Activated CD8-positive, alpha-beta memory T cell treated with anti-CD3 and anti-CD28 coated beads for 1 hour (primary cell): ENCODE results near the gene SLC38A10.
"Not testable (repeated sequence)": the region's sequence is repeated elsewhere in the genome, so short reads cannot be mapped to it uniquely, and the experiment has no call there.

Experiments
- DNase-seq, 2 donors: peaks; one replicate each; pipeline ENCODE4 v3.0.0-alpha.2; 2020; ENCODE audit warnings: low read depth in 1 of 2; ENCODE audit errors: extremely low read depth in 1 of 2

Gene SLC38A10

GRCh38 chr17:81313776-81314397 lies 18.8 kb upstream of the SLC38A10 start:
- no peak for DNase-seq

DNA sequence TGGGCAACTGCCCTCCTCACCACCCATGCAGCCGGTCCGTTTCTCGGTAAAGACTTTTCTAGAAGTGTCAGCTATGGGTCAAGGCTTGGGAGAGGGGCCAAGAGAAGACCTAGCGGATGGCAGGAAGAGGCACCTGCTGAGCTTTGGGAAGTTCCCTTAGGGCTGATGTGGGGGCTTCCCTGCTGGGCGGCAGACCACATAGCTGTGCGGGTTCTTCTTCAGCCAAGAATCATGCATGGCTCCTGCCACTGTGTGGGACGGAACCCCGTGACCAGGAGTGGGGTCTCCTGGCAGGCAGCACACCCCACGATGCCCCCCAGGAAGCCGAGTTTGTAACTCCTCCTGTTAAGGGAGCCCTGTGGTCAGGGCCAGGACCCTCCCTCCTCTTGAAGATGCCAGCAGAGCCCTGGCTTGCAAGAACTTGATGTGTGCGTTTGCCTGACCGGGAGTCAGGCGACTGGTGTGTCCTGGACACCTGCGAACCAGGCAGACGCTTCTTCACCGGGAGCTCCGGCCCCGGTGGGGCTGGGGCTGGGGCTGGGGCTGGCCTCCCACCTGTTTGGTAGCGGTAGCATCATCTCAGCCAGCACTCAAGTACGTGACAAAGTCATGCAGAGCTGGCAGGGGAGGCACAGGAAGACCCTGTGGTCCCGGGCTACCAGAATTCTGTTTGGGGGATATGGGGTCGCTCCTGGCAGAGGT lies 17.7 kb upstream of the SLC38A10 start:
- DNase-seq = no peak

DNA sequence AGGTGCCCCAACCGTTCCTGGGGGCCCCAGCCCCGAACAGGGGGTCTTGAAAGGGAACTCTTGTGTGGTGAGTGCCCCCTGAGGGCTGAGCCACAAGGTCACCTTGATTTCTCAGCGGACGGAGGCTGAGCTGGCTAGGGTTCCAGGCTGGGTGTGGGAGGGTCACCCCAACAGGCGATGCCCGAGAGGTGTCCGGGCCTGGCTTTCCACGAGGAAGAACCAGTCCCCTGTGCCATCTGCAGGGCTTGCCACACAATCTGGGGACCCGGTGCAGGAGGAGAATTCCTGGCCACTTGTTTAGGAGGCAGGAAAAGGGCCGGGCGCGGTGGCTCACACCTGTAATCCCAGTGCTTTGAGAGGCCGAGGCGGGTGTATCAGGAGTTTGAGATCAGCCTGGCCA lies 16.8 kb upstream of the SLC38A10 start:
- DNase-seq = no peak

DNA sequence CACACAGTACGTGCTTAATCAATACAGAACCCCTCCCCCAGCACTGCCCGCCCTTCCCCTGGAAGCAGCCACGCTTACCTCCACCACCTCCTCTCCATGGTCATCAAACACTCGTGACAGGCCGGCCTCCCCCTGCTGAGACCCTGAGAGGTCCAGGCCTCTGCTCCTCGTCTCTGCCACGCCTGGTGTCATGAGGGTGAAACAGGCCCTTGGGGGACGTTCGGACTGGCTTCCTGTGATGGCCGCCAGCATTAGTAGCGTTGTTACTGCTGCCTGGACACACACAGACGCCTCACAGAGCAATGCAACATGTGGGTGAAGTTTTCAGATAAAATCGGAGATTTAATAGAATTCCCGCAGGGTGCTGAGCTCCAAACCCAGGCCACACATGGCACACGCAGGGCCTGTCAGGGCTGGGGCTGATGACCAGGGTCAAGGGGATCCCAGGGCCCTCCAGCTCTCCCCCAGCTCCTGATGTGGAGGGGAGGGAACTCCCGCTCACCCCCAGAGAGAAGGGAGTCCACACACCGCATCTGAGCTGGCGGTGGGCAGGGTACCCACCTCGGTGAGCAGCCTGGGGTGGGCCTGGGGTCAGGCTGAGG lies 15.9 kb upstream of the SLC38A10 start:
- no peak for DNase-seq

GRCh38 chr17:81309859-81310839 lies 15.0 kb upstream of the SLC38A10 start:
- no peak for DNase-seq

DNA sequence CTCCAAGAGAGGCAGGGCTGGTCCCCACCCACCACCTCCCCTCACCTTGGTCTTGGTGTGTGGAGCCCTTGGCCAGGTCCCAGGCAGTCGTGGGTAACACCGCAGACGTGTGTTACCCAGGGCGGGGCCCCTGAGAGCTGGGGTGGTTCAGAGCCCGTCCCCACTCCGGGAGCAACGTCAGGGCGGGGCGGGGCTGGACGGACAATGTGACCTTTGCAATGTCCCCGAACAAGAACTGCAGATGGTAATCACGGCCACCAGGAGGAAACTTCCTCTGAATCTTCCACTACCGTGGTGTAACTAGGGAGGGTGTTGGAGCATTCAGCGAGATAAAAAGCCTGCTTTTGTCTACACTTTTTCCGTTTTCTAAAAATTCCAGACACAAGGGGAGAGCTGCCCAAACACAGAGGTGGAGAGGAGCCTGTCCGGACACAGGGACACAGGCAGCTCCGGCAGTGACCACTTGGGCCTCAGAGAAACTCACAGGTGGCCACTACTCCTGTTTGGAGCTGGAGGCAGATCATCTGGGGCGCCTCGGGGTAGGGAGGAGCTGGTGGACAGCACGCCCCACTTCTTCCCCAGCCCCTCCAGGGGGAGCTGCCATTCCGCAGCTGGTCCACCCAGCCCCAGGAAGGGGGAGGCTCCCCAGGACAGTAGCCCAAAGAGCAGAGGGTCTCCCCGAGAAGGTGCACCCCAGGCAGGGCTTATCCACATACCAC lies 14.2 kb upstream of the SLC38A10 start:
- no peak for DNase-seq

DNA sequence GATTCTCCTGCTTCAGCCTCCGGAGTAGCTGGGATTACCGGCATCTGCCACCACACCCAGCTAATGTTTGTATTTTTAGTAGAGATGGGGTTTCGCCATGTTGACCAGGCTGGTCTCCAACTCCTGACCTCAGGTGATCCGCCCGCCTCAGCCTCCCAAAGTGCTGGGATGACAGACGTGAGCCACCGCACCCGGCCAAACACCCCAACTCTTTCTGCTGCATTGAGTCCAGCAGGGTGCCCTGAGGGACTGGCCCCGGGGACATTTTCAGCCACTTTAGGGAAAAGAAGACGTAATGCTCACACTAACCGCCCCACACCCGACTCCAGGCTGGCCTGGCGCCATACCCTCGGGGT lies 13.7 kb upstream of the SLC38A10 start:
- DNase-seq = not testable (repeated sequence)

DNA sequence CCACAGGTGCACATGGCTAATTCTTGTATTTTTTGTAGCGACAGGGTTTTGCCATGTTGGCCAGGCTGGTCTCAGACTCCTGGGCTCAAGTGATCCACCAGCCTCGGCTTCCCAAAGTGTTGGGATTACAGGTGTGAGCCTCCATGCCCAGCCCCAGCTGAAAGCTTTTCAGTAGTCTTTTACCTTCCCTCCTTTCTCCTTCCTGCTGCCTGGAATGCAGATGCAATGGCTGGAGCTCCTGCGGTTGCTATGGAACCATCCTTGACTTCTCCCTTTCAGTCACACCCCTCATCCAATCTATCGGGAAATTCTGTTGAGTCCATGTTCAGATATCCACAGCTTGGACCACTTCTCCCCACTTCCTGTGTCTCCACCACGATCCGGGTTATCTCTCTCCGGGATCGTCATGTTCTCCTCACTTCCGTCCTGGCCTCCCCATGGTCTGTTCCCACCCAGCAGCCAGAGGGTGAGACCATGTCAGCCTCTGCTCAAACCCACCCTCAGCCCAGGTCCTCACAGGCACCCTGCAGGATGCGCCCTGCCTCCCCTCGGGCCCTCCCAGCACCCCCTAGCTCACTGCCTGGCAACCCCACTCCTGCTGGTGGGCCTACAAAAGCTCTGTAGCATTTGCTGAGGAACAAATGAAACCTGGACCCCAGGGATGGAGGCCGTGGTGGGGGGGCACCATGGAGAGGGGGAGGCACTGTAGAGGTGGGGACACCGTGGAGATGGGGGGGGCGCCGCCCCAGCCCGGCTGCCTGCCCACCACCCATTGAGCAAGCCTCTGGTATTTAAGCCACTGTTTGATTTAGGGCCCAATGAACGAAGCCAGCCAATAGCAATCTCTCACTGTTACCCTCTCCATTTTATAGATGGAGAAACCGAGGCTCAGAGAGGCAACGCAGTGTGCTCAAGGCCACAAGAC lies 12.8 kb upstream of the SLC38A10 start:
- DNase-seq = no peak

GRCh38 chr17:81306898-81307510 lies 11.9 kb upstream of the SLC38A10 start:
- no peak for DNase-seq

DNA sequence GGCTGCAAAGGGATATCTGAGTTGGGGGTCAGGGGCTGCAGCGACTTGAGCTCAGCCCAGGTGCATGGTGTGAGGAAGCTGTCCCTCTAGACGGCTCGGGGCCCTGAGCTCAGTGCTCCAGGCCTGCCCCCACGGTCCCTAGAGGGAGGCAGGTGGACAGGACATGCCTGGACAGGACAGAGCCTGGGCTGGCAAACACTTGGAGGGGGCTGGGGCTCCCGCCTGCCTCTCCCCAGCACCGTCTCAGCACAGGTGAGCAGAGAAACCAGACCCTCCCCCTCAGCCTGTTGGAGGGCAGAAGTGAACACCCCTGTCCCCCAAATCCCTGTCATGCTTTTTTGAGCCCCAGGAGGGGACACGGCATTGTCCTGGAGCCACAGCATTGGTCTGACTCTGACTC lies 11.4 kb upstream of the SLC38A10 start:
- DNase-seq = no peak

DNA sequence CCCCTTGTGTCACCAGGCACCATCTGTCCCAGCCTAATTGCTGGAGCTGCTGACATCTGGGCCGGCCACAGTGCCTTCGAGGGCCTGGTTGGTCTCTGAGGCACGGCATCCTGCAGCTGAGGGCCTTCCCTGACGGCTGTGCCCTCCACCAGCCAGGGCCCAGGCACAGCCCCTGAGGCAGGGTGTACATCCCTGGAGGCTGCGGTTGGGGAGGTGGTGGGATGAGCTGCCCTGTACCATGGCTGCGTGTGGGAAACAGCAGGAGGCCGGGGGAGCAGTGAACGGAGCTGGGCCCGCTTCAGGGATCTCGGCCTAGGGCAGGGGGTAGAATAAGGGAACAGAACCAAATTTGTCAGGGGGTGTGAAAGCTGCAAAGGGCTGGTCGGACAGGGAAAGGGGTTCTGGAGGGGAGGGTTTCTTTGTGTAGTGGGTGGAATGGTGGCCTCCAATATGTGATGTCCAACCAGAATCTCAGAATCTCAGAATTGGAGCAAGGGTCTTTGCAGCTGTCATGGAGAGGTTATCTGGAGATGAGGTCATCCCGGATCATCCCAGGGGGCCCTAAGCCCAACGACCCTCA lies 10.0 kb upstream of the SLC38A10 start:
- no peak for DNase-seq

DNA sequence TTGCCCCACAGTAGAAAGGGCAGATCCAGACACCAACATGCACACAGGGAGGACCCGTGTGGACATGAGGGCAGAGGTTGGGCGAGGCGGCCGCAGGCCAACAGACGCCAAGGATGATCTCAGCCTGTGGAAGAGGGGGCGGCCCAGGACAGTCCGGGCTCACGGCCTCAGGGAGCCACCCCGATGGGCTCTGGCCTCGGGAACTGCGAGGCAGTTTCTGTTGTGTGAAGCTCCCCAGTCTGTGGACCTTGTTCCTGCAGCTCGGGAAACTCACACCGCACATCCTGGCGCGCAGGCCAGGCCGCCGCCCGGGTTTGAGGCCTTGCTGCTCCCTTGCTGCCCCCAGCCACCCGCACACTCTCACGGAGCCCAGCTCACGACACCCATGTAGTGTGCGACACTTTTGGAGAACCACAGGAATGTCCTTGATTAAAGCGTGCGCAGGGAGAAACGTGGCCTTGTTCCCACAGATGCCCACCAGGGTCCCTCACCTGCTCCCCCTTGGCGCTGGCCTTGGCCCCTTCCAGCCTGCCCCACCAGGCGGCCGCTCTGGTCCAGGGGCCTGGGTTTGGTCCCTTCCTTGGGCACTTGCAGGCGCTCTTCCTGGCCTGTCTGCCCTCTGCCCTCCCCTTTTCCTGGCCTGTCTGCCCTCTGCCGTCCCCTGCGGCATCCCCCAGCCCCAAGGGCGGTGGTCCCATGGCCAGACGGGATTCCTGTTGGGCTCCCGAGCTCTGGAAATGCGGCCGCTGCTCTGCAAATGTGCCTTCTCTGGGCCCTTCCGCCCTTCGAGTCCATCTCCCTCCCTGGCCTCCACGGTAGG lies 9.3 kb upstream of the SLC38A10 start:
- no peak for DNase-seq

- no peak for DNase-seq
These were observed 8.3 kb upstream of the SLC38A10 start for GRCh38 chr17:81303385-81303784.

DNA sequence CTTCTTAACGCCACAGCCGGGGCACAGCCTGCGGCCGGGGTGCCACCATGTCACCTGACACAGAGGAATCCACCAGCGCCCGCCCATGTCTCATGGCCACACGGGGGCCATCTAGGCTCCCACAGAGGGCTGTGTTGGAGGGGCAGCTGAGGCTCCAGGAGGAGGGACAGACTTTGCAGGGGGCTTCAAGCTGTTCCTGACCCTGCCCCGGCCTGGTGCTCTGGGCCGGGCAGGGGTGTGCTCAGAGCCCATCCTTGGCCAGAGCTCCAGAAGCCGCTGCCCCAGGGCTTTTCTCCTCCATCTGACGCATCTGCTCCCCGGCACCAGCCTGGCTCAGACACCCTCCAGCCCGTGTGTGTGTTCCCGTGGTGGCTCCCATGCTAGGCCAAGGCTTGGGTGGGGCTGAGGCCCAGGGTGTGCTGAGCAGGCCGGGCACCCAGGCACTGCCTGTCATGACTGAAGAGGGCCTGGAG lies 7.8 kb upstream of the SLC38A10 start:
- no peak for DNase-seq

DNA sequence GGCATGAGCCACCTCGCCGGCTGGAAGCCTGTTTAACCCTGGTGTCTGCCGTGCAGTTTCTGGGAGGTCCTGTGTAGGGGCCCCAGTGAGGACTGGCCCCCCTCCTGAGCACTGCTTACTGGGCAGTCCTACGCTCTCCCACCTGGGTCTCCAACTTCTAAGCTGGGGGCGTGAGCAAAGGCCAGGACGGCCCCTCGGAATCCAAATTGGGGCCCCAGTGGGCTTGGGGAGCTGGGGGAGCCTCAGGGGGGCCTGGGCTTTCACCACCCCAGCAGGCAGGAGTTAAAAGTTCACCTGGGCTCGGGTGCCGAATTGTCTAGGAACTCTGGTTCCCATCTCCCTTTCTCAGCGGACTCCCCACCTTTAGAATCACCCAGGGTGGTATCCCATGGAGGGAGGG lies 7.2 kb upstream of the SLC38A10 start:
- no peak for DNase-seq

GRCh38 chr17:81301195-81302144 lies 6.4 kb upstream of the SLC38A10 start:
- no peak for DNase-seq
